Stimulated activated CD8-positive, alpha-beta memory T cell treated with anti-CD3 and anti-CD28 coated beads, Interleukin-15, amount 100 ng/mL, for 48 hours (primary cell): ENCODE results near the gene SCP2D1.
"Not testable (repeated sequence)": the region's sequence is repeated elsewhere in the genome, so short reads cannot be mapped to it uniquely, and the experiment has no call there.

Source experiments
- DNase-seq, 2 donors: peaks; one replicate each; pipeline ENCODE4 v3.0.0-alpha.2; 2020; ENCODE audit warnings: low read depth in 2 of 2

Gene SCP2D1

DNA sequence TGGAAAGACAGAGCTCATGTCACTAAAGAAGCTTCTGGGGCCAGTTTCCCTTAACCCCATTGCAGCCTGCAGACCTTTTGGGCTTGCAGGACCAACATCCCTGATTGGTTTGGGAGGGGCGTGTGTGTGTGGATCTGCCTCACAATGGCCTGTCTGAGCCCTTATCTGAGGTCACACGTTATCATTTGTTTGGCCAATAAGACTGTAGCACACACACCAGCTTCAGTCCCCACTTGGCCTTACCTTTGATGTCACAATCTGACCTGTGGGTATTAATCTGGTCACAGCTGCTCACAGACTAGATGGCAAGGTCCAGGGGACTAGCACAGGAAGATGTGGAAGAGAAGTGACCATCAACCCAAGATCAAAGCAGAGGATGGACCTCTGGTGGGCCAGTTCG lies at the start of gene SCP2D1:
Gene SCP2D1, plus strand, starts transcription at position 301 of the 400 bp plus-strand sequence. Its CDS starts 33 bp downstream, at position 334.
- no peak for DNase-seq

DNA sequence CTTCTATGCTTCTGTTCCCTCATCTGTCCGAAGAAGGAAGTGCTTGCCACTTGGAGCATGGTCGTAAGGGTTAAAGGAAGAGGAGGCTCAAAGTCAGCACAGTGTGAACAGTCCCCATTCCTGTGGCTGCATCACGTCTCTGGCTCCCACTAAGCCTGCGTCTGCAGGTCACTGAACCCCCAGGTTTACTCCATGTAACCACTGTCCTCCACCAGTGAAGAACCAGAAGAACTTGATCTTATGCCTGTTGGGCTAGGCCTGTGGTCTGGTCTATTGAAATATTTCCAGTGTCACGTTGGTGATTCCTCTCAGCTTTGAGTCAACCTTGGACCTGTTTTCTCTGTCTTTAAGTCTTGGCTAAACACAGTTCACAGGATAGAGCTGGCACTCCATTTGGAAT lies 45.9 kb upstream of the SCP2D1 start:
- no peak for DNase-seq

DNA sequence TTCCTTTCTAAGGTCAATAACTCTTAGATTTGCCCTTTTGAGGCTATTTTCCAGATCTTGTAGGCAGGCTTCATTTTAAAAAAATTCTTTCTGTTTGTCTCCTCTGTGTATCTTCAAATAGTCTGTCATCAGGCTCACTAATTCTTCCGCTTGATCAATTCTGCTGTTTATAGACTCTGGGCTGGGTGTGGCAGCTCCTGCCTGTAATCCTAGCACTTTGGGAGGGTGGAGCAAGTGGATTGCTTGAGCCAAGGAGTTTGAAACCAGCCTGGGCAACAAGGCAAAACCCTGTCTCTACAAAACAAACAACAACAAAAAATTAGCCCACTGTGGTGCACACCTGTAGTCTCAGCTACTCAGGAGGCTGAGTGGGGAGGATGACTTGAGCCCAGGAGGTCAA lies 40.0 kb upstream of the SCP2D1 start:
- no peak for DNase-seq

DNA sequence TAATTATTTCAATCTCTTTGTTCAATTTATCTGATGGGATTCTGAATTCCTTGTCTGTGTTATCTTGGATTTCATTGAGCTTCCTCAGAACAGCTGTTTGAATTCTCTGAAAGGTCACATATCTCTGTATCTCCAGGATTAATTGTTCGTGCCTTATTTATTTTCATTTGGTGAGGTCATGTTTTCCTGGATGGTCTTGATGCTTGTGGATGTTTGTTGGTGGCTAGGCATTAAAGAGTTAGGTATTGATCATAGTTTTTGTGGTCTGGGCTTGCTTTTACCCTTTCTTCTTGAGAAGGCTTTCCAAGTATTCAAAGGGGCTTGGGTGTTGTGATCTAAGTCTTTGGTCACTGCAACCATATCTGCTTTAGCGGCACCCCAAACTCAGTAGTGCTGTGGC lies 39.4 kb upstream of the SCP2D1 start:
- no peak for DNase-seq

DNA sequence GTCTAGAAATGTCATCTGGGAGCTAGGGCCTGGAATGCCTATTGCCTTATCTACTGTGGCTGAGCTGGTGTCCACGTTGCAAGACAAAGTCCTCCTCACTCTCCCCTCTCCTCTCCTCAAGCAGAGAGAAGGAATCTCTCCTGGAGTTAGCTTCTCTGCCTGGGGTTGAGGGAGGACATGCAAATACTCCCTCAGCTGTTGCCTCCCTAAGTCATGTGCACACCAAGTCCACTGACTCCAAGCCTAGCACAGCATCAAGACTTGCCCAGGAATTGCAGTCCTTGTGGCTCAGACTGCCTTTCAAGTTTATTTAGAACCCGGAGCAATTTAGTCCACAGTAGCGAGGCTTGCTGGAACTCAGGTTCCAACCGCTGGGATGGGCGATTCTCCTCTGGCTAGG lies 38.0 kb upstream of the SCP2D1 start:
- DNase-seq = no peak

DNA sequence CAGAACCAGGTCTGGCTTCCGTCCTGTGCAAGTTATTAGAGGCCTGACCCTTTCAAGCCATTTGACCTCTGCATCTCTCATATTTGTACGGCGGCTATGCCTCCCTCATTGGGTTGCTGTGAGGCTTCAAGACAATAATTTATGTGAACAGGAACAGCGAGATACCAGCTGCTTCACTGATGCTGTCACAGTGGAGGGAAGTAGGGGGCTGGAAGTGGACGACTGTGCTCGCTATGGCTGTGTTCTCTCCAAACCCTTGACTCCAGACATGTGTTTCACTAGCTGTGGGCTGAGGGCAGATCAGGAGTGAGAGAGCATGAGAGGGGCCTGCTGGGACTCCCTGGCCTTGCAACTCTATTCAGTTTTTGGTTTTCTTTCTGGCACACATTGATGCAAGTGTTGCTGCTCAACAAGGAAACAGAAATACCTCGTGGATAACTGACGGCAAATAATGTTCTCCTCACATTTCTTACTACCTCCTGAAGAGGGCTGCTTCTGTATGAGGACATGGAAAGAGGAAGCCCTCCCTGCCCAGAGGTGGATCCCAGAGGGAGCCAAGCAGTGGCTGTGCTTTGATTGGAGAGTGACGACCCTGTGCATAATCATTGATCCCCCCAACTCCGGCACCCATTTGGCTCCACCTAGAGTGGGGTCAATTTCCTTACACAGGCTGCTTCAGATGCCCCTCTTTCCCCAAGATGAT lies 34.7 kb upstream of the SCP2D1 start:
- DNase-seq = no peak

DNA sequence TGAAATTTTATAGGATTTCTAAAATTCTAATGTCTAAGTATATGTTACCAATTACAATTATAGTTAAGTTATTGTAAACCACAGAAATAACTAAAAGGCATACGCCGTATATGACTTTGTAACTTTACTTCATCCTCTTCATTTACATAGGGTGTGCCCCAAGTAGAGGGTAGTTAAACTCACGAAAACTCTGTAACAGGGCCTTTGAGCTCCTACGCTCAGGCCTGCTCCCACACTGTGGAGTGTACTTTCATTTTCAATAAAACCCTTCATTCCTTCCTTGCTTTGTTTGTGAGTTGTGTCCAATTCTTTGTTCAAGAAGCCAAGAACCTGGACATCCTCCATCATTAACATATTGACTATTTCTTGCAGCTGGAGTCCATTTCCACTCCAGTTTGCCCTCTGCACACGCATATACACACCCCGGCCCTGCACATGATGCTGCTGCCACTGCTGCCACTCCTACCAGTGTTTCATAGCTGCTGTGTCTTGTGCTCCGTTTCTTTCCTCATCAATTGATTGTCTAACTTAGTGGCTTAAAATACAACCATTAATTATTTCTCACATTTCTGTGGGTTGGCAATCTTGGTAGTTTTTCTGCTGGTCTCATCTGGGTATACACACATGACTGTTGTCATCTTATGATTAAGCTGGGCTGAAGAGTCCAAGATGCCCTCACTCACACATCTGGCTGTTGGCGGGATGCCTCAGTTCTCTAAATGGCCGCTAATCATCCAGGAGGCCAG lies 33.0 kb upstream of the SCP2D1 start:
- DNase-seq = no peak

DNA sequence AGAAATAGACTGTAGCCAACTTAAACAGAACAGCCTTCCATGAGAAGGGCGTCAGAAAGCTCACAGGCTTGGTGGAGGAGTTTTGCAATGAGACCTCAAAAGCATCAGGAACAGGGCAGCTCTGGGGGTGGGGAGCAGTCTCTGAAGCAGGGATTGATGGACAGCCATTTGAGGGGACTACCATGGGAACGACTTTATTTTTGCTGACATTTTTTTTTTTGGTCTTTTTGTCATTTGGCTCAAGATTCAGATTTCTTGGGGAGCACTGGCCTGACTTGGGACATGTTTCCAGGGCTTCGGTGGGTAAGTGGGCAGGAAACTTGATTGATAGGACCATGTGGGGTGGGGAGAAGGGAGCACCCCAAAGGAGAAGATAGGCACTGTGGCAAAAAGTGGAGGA lies 32.1 kb upstream of the SCP2D1 start:
- no peak for DNase-seq

DNA sequence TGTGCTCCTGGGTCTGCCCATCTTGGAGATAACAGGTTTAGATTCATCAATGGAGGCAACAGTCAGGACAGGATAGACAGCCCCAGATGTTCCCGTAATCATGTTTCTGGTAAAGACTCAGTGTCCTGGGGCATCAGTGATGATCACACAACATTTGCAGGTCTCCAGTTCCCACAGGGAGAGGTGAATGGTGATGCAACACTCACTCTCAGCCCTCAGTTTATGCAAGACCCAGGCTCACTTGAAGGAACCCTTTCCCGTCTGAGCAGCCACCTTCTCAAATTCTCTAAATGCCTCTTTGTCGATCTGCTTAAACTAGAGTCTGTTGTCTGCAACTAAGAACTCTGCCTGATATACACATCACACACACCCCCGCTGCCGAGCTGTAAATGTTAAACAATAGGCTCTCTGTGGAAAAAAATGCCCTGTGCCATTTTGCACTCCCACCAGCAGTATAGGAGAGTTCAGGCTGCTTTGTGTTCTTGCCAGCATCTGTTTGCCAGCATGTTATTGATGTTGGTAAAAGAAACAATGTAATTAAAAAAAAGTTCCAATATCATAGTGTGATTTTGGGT lies 30.1 kb upstream of the SCP2D1 start:
- no peak for DNase-seq

DNA sequence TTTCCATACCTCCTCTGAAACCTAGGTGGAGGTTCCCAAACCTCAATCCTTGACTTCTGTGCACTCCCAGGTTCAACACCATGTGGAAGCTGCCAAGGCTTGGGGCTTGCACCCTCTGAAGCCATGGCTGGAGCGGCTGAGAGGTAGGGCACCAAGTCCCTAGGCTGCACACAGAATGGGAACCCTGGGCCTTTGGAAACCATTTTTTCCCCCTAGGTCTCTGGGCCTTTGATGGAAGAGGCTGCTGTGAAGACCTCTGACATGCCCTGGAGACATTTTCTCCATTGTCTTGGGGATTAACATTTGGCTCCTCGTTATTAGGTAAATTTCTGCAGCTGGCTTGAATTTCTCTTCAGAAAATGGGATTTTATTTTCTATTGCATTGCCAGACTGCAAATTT lies 26.5 kb upstream of the SCP2D1 start:
- not testable (repeated sequence) for DNase-seq

DNA sequence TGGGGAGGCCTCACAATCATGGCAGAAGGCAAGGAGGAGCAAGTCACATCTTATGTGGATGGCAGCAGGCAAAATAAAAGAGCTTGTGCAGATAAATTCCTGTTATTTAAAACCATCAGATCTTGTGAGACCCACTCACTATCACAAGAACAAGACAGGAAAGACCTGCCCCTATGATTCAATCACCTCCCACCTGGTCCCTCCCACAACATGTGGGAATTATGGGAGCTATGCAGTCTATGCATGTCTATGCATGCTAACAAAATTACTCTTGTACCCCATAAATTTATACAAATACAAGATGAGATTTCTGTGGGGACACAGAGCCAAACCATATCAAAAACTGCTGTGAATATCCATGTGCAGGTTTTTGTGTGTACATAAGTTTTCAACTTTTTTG lies 25.6 kb upstream of the SCP2D1 start:
- no peak for DNase-seq

DNA sequence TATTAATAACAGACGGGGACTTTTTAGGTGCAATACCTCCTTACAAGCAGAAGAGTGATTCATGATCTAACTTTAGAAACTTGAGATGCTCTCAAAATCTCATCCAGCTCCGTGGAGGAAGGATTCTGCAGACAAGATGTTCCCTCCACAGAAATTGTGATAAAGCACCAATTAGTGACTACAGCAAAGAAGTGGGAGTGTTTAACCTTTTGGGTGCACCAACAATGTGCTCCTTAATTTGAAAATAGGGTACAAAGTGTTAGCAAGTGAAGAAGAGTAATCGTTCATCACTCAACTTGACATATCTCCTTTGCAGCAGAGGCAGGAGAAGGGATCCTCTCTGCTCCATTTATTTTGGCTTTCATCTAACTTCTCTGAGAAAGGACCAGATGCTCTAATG lies 22.8 kb upstream of the SCP2D1 start:
- DNase-seq = no peak

DNA sequence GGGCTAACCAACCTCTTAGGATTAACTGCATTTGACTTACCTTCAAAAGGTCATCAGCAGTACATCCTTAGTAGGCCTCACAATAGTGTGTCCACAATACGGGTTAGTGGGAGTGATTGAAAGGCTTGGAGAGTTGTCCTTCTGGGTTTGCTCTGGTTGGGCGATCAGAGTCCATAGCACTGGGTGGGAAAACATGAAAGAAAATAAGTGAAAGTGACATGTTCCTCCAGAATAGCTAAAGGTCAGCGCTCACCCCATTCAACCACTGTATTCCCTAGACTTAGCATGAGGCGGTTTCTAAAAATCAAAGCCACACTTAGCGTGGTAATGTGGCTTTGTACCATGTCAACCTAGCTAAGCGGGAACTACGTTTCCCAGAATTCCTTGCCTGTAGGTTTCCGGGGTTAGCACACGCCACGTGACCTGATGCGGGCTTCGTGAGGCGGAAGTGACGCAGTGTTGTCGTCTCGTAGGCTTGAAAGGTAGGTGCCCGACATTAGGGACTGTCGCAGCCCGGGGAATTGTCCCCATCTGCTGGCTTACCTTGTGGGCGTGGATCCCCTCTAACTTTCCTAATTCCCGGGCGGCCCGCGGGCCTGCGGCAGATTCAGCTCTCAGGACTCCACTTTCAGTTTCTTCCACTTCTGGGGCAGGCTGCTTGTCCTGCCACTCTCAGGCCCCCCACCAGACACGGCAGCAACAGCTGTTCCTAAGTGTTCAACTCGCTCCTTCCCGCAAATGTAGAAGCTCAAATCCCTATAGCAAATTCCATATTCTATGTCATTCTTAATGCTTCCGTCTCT lies 19.8 kb upstream of the SCP2D1 start:
- DNase-seq = peak; percentile 72 to 76

DNA sequence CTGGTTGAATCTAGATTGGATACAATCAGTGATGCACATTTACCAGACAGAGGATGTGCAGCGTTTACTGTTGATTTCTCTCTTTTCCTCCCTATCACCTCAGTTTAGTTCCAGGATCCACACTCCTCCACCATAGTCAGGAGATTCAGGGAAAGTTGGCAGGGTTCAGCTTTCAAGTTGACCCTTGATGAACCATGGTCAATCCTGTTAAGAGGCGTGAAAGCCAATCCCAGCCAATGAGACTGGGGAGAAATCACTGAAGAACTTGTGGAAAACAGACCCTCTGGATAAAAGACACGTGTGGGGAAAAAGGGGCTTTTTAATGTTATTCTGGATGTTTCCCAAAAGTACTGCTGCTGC lies 19.2 kb upstream of the SCP2D1 start:
- DNase-seq = no peak

DNA sequence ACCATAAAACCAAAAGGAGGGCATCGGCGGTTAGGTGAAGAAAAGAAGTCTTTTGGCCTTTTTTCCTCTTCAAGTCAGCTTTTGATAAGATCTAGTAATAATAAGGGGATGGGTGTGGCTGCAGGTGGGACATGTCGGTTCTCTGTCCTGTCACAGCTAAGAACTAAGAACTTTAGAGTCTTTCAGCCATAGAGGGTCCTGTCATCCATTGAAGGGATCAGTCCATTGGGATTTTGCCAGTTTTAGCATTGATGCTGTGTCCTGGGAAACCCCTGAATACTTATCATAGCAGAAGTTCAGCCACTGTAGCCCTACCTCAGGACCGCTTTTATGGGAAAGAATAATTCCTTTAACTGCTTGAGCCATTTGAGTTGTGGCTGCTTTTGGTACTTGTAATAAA lies 18.2 kb upstream of the SCP2D1 start:
- no peak for DNase-seq

DNA sequence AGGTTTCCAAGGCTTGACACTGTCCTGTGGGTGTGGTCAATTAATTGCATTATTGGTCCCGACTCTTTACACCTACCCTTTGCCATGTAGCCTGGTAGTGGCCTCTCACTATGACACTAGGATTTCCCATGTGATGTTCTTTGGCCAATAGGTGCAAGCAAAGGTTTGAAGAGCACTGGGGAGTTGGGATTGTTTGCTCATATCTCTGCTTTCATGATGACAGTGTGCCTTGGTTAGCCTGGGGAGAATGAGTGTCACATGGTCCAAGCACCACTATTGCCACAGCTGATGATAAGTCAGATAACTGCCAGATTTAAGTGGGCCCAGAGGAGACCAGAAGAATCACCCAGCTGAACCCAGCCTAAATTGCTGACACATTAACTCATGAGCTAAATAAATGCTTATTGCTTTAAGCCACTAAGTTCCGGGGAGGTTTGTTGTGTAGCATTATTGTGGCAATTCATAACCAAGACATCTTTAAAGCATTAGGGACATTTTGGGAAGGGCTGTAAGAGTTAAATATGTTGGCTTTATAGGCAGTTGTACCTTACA lies 17.2 kb upstream of the SCP2D1 start:
- no peak for DNase-seq

DNA sequence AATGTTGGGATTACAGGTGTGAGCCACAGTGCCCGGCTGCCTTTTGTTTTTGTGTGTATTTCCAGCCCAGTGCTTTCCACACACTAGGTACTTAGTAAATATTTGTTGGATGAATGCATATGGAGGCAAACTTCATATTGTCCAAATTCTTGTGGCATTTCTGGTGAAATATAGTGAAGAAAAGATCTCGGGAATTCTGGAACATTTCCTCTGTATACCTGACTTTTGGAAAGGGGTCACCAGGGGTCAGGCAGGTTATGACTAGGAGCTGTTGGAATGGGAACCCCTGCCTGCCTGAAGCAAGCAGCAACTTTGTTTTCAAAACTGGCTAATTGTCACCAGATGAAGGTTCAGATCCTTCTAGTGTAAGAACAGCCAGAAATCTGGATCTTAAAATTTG lies 12.1 kb upstream of the SCP2D1 start:
- DNase-seq = no peak

DNA sequence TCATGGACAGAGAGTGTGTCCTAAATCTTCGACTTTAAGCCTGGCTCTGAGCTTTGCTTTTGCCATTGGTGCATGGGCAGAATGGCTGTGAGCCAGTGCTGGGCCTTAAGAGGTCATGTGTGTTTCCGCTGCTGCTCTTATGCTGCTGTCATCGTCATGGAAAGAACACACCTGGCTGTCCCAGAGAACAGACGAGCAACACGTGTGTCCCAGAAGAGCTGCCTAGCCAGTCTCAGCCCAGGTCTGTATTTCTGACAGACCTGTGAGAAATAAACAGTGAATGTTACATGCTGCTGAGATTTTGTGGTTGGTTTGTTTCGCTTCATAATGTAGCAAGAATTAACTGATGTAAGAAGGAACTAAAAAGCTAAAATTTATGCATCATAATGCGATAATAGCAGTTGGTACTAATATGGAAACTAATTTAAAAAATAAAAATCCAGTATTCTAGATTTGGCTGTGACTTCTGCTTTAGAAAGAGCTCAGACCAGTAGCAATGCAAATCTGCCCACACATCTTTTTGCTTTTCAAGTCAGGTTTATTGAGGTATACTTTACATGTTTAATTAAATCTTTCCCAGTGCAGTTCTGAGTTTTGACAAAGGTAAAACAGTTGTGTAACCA lies 11.5 kb upstream of the SCP2D1 start:
- no peak for DNase-seq

DNA sequence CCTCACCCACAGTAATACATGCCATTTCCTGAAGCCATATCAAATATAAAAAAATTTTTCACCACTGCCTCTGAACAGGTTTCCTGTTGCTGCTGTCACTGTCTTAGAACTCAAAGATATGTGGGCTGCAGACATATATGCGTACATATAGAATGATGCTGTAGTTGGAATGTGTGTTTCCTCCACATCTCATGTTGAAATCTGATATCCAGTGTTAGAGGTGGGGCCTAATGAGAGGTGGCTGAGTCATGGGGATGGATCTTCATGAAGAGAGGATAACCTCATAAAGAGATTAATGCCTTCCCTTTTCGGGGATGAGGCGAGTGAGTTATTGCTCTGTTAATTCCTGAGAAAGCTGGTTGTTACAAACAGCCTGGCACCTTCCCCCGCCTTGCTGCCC lies 7.7 kb upstream of the SCP2D1 start:
- no peak for DNase-seq

DNA sequence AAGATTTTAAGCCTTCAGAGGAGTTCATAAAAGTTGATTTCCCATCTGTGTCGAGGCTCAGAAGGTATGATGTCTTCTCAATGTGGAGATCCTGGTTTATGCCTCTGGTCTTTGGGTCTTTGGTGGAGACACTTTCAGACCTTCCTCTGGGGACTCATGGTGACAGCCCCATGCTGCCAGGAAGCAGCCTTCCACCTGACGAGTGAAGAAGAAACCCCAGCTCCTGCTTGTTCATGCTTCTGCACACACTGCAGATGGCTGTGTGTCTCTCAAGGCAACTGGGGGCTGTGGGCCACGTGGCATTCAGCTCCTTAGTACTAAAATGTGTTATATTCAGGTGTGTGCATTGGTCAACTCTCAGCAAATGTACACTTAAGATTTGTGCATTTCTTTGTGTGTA lies 4.9 kb upstream of the SCP2D1 start:
- DNase-seq = no peak

DNA sequence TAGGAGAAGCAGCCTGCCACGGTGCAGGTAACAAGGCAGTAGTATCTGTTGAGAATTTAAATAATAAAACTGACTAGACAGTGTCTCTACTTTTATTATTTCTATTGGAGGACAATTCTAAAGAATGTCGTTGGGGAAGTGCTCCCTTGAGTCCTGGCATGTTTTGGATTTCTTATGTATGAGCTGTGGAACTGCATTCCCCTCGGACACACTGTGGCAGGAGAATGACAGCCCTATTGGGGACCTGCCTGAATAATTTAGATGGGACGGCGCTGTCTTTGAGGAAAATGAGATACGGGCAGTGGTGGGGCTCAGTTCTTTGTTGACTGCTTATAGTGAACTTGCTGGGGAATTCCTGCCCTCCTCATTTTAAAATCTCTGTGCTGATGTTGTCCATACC lies 2.4 kb upstream of the SCP2D1 start:
- no peak for DNase-seq

DNA sequence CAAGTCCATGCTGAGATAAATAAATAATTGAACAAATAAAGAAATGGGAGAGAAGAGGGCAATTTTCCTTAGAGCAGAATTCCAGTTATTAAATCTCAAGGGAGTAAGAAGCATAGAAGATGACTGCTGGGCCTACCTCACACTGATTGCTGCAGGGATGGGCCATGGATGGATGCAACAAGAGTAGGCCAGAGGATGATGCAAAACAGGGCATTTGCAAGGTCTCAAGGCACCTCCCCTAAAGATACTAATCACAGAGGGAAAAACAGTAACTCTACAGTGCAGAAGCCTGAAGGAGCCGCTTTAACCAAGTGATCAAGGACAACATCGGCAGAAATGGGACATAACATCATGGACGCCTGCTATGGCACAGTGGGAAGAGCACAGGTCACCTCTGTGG lies 1.7 kb upstream of the SCP2D1 start:
- no peak for DNase-seq
